ENCODE results near the gene TMEM121.

DNA sequence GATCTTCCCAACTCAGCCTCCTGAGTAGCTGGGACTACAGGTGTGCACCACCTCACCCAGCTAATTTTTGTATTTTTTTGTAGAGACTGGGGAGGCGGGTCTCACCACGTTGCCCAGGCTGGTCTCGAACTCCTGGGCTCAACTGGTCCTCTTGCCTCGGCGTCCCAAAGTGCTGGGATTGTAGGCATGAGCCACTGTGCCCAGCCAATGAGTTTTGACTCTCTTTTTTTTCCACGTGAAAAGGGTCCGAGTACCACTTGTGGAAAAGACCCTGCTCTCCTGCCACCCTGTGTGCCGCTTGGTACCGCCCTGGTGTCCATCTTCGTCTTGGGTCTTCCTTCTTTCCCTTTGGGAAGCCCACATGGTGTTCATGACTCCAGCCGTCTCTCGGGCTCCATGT lies 17.8 kb upstream of the TMEM121 start:
- TF ChIP-seq, protein P1, sequence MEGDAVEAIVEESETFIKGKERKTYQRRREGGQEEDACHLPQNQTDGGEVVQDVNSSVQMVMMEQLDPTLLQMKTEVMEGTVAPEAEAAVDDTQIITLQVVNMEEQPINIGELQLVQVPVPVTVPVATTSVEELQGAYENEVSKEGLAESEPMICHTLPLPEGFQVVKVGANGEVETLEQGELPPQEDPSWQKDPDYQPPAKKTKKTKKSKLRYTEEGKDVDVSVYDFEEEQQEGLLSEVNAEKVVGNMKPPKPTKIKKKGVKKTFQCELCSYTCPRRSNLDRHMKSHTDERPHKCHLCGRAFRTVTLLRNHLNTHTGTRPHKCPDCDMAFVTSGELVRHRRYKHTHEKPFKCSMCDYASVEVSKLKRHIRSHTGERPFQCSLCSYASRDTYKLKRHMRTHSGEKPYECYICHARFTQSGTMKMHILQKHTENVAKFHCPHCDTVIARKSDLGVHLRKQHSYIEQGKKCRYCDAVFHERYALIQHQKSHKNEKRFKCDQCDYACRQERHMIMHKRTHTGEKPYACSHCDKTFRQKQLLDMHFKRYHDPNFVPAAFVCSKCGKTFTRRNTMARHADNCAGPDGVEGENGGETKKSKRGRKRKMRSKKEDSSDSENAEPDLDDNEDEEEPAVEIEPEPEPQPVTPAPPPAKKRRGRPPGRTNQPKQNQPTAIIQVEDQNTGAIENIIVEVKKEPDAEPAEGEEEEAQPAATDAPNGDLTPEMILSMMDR (conservative IDR thresholded peaks at IDR 0.05; ENCODE audit: low read length), result no peak
- no peak for TF ChIP-seq EZH2phosphoT487 (IDR thresholded peaks at IDR 0.05; ENCODE audit: borderline replicate concordance, low read depth, low read length)
